Hepatocyte (in vitro differentiated cells): Measurements from ENCODE around the gene VASN.
"Not testable (repeated sequence)": the region's sequence is repeated elsewhere in the genome, so short reads cannot be mapped to it uniquely, and the experiment has no call there.

Source experiments
- CTCF ChIP-seq: fragments of 200-600 bp; sonication (generic); IDR thresholded peaks from 2 replicates; pipeline ENCODE4 v1.5.1; 2016; ENCODE audit warnings: antibody characterized with exemption, mild to moderate bottlenecking; ENCODE audit not compliant: poor library complexity
- EZH2 ChIP-seq: fragments of 200-600 bp; sonication (generic); IDR thresholded peaks from 2 replicates; pipeline ENCODE4 v1.6.1; 2016; ENCODE audit warnings: antibody characterized with exemption, mild to moderate bottlenecking, borderline replicate concordance
- EZH2phosphoT487 ChIP-seq: fragments of 200-600 bp; sonication (generic); IDR thresholded peaks from one replicate; pipeline ENCODE4 v1.6.1; 2018; ENCODE audit warnings: antibody characterized with exemption, mild to moderate bottlenecking, low read depth, moderate library complexity; ENCODE audit not compliant: unreplicated experiment, severe bottlenecking

- TF ChIP-seq CTCF, EZH2, EZH2phosphoT487: not testable (repeated sequence)
Observed at GRCh38 chr16:4393850-4394249, 22.2 kb downstream of the VASN start.
